Kidney epithelial cell (primary cell): ENCODE data around the gene SLC25A41. TPM values are rescaled to one million over a fixed set of nuclear protein-coding genes. Genes with fewer than 3 reads are reported as not detected.

Experiments used
- DNase-seq: peaks from one replicate; pipeline ENCODE4 v3.0.0-alpha.2; 2010; ENCODE audit warnings: low read depth
- H3K27me3 ChIP-seq: 2 replicates; pipeline ENCODE4 v1.6.0; 2011; ENCODE audit warnings: low read length; ENCODE audit not compliant: control insufficient read depth, insufficient read depth
- H3K36me3 ChIP-seq: 2 replicates; pipeline ENCODE4 v1.5.1; 2011; ENCODE audit warnings: low read length; ENCODE audit not compliant: control insufficient read depth, insufficient read depth
- H3K4me3 ChIP-seq: 2 replicates; pipeline ENCODE4 v1.5.1; 2011; ENCODE audit warnings: low read depth, mild to moderate bottlenecking, control low read depth, low read length
- total RNA-seq: library from RNA; depleted of rRNA; stranded (reverse); fragments of >200 nt; gene quantifications from 2 replicates; pipeline ENCODE4 v1.2.3, GENCODE V29; 2015
- TF ChIP-seq, protein P1 (sequence below): IDR thresholded peaks from 2 replicates; pipeline ENCODE4 v1.5.1; 2011; ENCODE audit warnings: mild to moderate bottlenecking, moderate library complexity, low read length, control low read depth, inconsistent platforms; ENCODE audit not compliant: insufficient read depth, poor library complexity, severe bottlenecking

The SLC25A41 gene
- total RNA-seq, 1 donor from 2014 or later, result not detected

GRCh38 chr19:6396305-6396704 is 37.3 kb downstream of the SLC25A41 start:
- no peak overlapping the region for H3K4me3 ChIP-seq
- TF ChIP-seq, protein P1, sequence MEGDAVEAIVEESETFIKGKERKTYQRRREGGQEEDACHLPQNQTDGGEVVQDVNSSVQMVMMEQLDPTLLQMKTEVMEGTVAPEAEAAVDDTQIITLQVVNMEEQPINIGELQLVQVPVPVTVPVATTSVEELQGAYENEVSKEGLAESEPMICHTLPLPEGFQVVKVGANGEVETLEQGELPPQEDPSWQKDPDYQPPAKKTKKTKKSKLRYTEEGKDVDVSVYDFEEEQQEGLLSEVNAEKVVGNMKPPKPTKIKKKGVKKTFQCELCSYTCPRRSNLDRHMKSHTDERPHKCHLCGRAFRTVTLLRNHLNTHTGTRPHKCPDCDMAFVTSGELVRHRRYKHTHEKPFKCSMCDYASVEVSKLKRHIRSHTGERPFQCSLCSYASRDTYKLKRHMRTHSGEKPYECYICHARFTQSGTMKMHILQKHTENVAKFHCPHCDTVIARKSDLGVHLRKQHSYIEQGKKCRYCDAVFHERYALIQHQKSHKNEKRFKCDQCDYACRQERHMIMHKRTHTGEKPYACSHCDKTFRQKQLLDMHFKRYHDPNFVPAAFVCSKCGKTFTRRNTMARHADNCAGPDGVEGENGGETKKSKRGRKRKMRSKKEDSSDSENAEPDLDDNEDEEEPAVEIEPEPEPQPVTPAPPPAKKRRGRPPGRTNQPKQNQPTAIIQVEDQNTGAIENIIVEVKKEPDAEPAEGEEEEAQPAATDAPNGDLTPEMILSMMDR, result no peak
- H3K27me3 ChIP-seq, result no peaks in the 10 kb centered on the region
- DNase-seq, result no peak
- H3K36me3 ChIP-seq, result no peaks in the 10 kb centered on the region

- Histone ChIP-seq H3K36me3 (peaks cover 2% of the 10 kb centered on the region), H3K4me3 (no peak overlapping the region), H3K27me3 (no peaks in the 10 kb centered on the region)
- no peak for DNase-seq
- TF ChIP-seq, protein P1, result no peak
Observed at GRCh38 chr19:6394831-6395230, 38.7 kb downstream of the SLC25A41 start.

GRCh38 chr19:6393983-6394412 is 39.6 kb downstream of the SLC25A41 start:
- Histone ChIP-seq H3K27me3 (no peaks in the 10 kb centered on the region), H3K36me3 (peaks cover 2% of the 10 kb centered on the region), H3K4me3 (peak overlapping the region; percentile 88)
- TF ChIP-seq, protein P1, result no peak
- no peak for DNase-seq

- Histone ChIP-seq H3K4me3 (peak within 1 kb of the TSS; percentile 88), H3K27me3 (no peaks in the 10 kb centered on the region), H3K36me3 (peaks cover 2% of the 10 kb centered on the region)
- peak; percentile 72 for DNase-seq
- TF ChIP-seq, protein P1, result no peak
Observed at GRCh38 chr19:6393074-6393982, 40.2 kb downstream of the SLC25A41 start, which contains the start of gene GTF2F1. GTF2F1 (minus strand) TSS chr19:6393164; CDS start chr19:6392995, 169 bp downstream.

DNA sequence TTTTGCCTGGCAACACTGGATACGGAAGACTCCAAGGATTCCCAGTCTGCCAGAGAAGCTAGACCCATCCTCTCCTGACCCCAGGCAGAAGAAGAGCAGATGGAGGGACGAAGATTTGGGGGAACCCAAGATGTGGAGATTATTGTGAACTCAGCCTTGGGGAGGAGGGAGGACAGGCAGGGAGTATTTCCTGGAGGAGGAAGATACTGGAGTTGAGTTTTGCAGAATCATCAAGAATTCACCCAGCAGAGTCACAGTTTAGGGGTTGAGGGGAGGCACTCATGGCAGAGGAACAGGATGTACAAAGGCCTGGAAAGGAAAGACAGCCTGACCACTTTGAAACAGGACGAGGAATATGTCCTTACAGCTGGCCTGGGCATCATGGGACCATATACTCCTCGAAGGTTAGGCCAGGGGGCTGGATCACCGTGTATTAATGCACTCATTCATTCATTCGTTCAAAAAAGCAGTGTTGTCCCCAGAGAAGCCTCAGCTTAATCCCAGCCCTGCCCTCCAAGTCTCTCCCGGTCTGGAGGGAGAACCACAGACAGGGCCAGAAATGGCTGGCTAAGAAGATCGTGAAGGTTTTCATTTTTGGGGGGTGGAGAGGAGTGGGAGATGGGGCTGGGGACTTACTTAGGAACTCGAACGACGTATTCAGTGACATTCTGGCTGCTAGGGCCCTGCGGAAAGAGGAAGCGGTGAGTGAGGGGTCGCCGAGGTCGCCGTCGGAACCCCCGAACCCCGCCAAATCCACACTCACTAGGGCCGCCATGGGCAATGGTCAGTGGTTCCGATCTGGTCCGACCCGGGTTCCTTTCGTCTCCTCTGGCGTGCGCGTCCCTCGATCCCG is 41.1 kb downstream of the SLC25A41 start:
- H3K4me3 ChIP-seq, result peak overlapping the region; percentile 88
- TF ChIP-seq, protein P1, result no peak
- no peak for DNase-seq
- peaks cover 2% of the 10 kb centered on the region for H3K36me3 ChIP-seq
- no peaks in the 10 kb centered on the region for H3K27me3 ChIP-seq
